H1 (cell line): Measurements from ENCODE around the gene IGFBP4. TPM values are rescaled to one million over a fixed set of nuclear protein-coding genes. Genes with fewer than 3 reads are reported as not detected.

ENCODE experiments used
- CTCF ChIA-PET: fragments of 300-600 bp; sonication (Branson Sonifier 250); formaldehyde crosslinking; loops from one replicate; lab custom pipeline; 2021; ENCODE audit not compliant: partially characterized antibody; lab: Charles Lee
- POLR2A ChIA-PET: fragments of 300-600 bp; sonication (Branson Sonifier 250); formaldehyde crosslinking; loops from one replicate; lab custom pipeline; 2021; ENCODE audit warnings: inconsistent platforms; ENCODE audit not compliant: partially characterized antibody; lab: Charles Lee
- DNase-seq, 2 experiments: peaks; one replicate each; pipeline versions ENCODE4 v3.0.0 to v3.0.0-alpha.2; 2010 to 2022; ENCODE audit warnings: low spot score in 2 of 2, low read depth in 1 of 2, mixed read lengths in 1 of 2
- FAIRE-seq: peaks from 2 replicates; lab custom pipeline; 2011; peaks lifted over from hg19 to GRCh38; lab: Jason Lieb, UNC
- H2AFZ ChIP-seq: 2 replicates; pipeline ENCODE4 v1.8.1; 2012; ENCODE audit warnings: low read length, inconsistent platforms
- H2AK5ac ChIP-seq: 2 replicates; pipeline ENCODE4 v1.6.1; 2013; ENCODE audit warnings: low read depth, low read length
- H2BK120ac ChIP-seq: replicated peaks from 2 replicates; pipeline ENCODE3; 2013; ENCODE audit warnings: low read depth, low read length, inconsistent platforms
- H2BK12ac ChIP-seq: 2 replicates; pipeline ENCODE4 v1.6.1; 2013; ENCODE audit warnings: low read depth, low read length
- H2BK15ac ChIP-seq: 2 replicates; pipeline ENCODE4 v1.6.1; 2013; ENCODE audit warnings: low read length
- H2BK20ac ChIP-seq: 2 replicates; pipeline ENCODE4 v1.6.1; 2013; ENCODE audit warnings: low read length
- H2BK5ac ChIP-seq: 2 replicates; pipeline ENCODE4 v1.6.1; 2013; ENCODE audit warnings: low read depth, low read length
- H3K14ac ChIP-seq: 2 replicates; pipeline ENCODE4 v1.6.1; 2013; ENCODE audit warnings: inconsistent platforms; ENCODE audit not compliant: insufficient read length
- H3K18ac ChIP-seq: 2 replicates; pipeline ENCODE4 v1.6.1; 2013; ENCODE audit warnings: low read length; ENCODE audit errors: extremely low read depth
- H3K23ac ChIP-seq: 2 replicates; pipeline ENCODE4 v1.6.1; 2013; ENCODE audit warnings: inconsistent platforms; ENCODE audit not compliant: insufficient read length
- H3K23me2 ChIP-seq: 2 replicates; pipeline ENCODE4 v1.6.1; 2013; ENCODE audit warnings: low read depth, low read length
- H3K27ac ChIP-seq: 2 replicates; pipeline ENCODE4 v1.6.1; 2011; ENCODE audit warnings: low read depth, low read length, inconsistent platforms
- H3K27me3 ChIP-seq, 4 experiments: replicated peaks in 1 of 4; 1 replicate in 1 of 4; 2 replicates in 3 of 4; pipeline versions ENCODE4 v1.6.1 to v1.8.1; 2011 to 2013; ENCODE audit warnings: low read length in 3 of 4, mild to moderate bottlenecking in 3 of 4, inconsistent platforms in 2 of 4, mixed read lengths in 2 of 4, moderate library complexity in 1 of 4; ENCODE audit not compliant: control insufficient read depth in 3 of 4, insufficient read depth in 3 of 4; ENCODE audit errors: extremely low read depth in 1 of 4
- H3K36me3 ChIP-seq, 4 experiments: 2 replicates each; pipeline versions ENCODE4 v1.6.1 to v1.8.1; 2011 to 2013; ENCODE audit warnings: mild to moderate bottlenecking in 4 of 4, low read length in 3 of 4, moderate library complexity in 2 of 4, control low read depth in 1 of 4, inconsistent platforms in 1 of 4; ENCODE audit not compliant: insufficient read depth in 4 of 4, control insufficient read depth in 2 of 4
- H3K4ac ChIP-seq: replicated peaks from 2 replicates; pipeline ENCODE3; 2013; ENCODE audit warnings: low read length, low read depth, mixed read lengths, inconsistent platforms; ENCODE audit not compliant: insufficient read length
- H3K4me1 ChIP-seq, 4 experiments: replicated peaks in 1 of 4; 1 replicate in 1 of 4; 2 replicates in 3 of 4; pipeline versions ENCODE4 v1.6.1 to v1.8.1; 2011 to 2013; ENCODE audit warnings: low read length in 3 of 4, inconsistent platforms in 2 of 4, mixed read lengths in 1 of 4; ENCODE audit not compliant: insufficient read depth in 4 of 4, control insufficient read depth in 3 of 4
- H3K4me2 ChIP-seq, 2 experiments: 2 replicates each; pipeline versions ENCODE4 v1.6.1 to v1.8.1; 2011 to 2013; ENCODE audit warnings: low read depth in 2 of 2, low read length in 2 of 2, control low read depth in 1 of 2, inconsistent platforms in 1 of 2, mild to moderate bottlenecking in 1 of 2; ENCODE audit not compliant: insufficient read depth in 1 of 2
- H3K4me3 ChIP-seq, 4 experiments: fragments of 200-600, 300-600 bp in 1 of 4; sonication (generic), shearing (Covaris generic), sonication (Bioruptor Twin) in 1 of 4; 2 replicates each; pipeline versions ENCODE4 v1.5.1 to v1.8.1; 2011 to 2016; ENCODE audit warnings: low read length in 4 of 4, low read depth in 3 of 4, control low read depth in 2 of 4, inconsistent platforms in 2 of 4, mild to moderate bottlenecking in 2 of 4, mixed read lengths in 1 of 4, moderate library complexity in 1 of 4; ENCODE audit not compliant: insufficient read depth in 2 of 4; ENCODE audit errors: extremely low read depth in 1 of 4
- H3K56ac ChIP-seq: replicated peaks from 2 replicates; pipeline ENCODE3; 2013; ENCODE audit warnings: low read depth, mild to moderate bottlenecking, mixed read lengths, low read length, inconsistent platforms; ENCODE audit not compliant: insufficient read length
- H3K79me1 ChIP-seq: 2 replicates; pipeline ENCODE4 v1.6.1; 2013; ENCODE audit warnings: low read depth, low read length, control low read depth
- H3K79me2 ChIP-seq, 2 experiments: 2 replicates each; pipeline versions ENCODE4 v1.6.1 to v1.8.1; 2012 to 2013; ENCODE audit warnings: low read length in 2 of 2, mild to moderate bottlenecking in 2 of 2, inconsistent platforms in 1 of 2; ENCODE audit not compliant: insufficient read depth in 2 of 2, control insufficient read depth in 1 of 2
- H3K9ac ChIP-seq, 4 experiments: replicated peaks in 1 of 4; 1 replicate in 1 of 4; 2 replicates in 3 of 4; pipeline versions ENCODE4 v1.6.1 to v1.8.1; 2011 to 2013; ENCODE audit warnings: low read depth in 3 of 4, low read length in 3 of 4, control low read depth in 2 of 4, mild to moderate bottlenecking in 2 of 4, moderate library complexity in 2 of 4, inconsistent platforms in 1 of 4; ENCODE audit errors: extremely low read depth in 1 of 4
- H3K9me3 ChIP-seq, 2 experiments: 2 replicates each; pipeline versions ENCODE4 v1.6.1 to v1.8.1; 2012 to 2013; ENCODE audit warnings: mild to moderate bottlenecking in 2 of 2, moderate library complexity in 2 of 2, control low read depth in 1 of 2, inconsistent platforms in 1 of 2, low read depth in 1 of 2, low read length in 1 of 2, mixed read lengths in 1 of 2; ENCODE audit not compliant: insufficient read depth in 2 of 2
- H4K20me1 ChIP-seq, 2 experiments: replicated peaks in 1 of 2; 2 replicates each; pipeline versions ENCODE3 to v1.8.1; 2011 to 2013; ENCODE audit warnings: inconsistent platforms in 2 of 2, low read length in 2 of 2, mild to moderate bottlenecking in 1 of 2; ENCODE audit not compliant: insufficient read depth in 2 of 2, control insufficient read depth in 1 of 2
- H4K5ac ChIP-seq: 2 replicates; pipeline ENCODE4 v1.6.1; 2013; ENCODE audit warnings: low read length, low read depth, mixed read lengths, inconsistent platforms; ENCODE audit not compliant: insufficient read length
- H4K8ac ChIP-seq: 2 replicates; pipeline ENCODE4 v1.8.0; 2013; ENCODE audit warnings: mild to moderate bottlenecking, moderate library complexity, low read length, inconsistent platforms; ENCODE audit not compliant: insufficient read depth; ENCODE audit errors: extremely low read depth
- H4K91ac ChIP-seq: replicated peaks from 2 replicates; pipeline ENCODE3; 2013; ENCODE audit warnings: low read length, mixed read lengths, inconsistent platforms; ENCODE audit not compliant: insufficient read length
- NRF1 ChIP-seq: IDR thresholded peaks from 2 replicates; pipeline ENCODE4 v1.6.1; 2011; ENCODE audit warnings: mild to moderate bottlenecking, low read depth, low read length, improper control_type of control experiment
- SIX5 ChIP-seq: IDR thresholded peaks from 2 replicates; pipeline ENCODE4 v1.6.1; 2011; ENCODE audit warnings: mild to moderate bottlenecking, low read depth, low read length
- WGBS, 2 experiments: shearing (Covaris generic) in 1 of 2; methylation state at CpG; one replicate each; pipeline versions ENCODE4 v1.1.6 to v1.1.7; 2013 to 2015; ENCODE audit warnings: low lambda C conversion rate in 2 of 2, mixed read lengths in 2 of 2, inconsistent platforms in 1 of 2, low coverage in 1 of 2, missing lambda C conversion rate in 1 of 2; ENCODE audit not compliant: insufficient replicate concordance in 2 of 2, insufficient coverage in 1 of 2, insufficient read length in 1 of 2; ENCODE audit errors: extremely low coverage in 1 of 2, missing lambda C conversion rate in 1 of 2; 5-methylcytosine and 5-hydroxymethylcytosine counted together
- polyA plus RNA-seq, 7 experiments: library from polyadenylated mRNA; depleted of rRNA in 3 of 7; stranded (reverse) in 5 of 7; unstranded in 2 of 7; fragments of >200 nt in 5 of 7; fragments of 200-250 nt in 2 of 7; gene quantifications; 1 replicate in 5 of 7; 2 replicates in 1 of 7; 4 replicates in 1 of 7; pipeline versions ENCODE4 v1.2.1 to v1.2.3, GENCODE V29; 2011 to 2013; ENCODE audit warnings: missing spikeins in 2 of 7, mixed read lengths in 2 of 7
- total RNA-seq: library from RNA; stranded (reverse); fragmentation: NEBNext Ultra II Directional; extraction: Animal tissue kit (Norgen Biotek cat#: 25700); gene quantifications from 2 replicates; pipeline ENCODE4 v1.2.1, GENCODE V29; 2021

IGFBP4 gene
- total and polyA plus RNA-seq, 2 of the 8 experiments (the other 6 are each of a cell fraction or from before 2014, with no cell fraction given): 85.5 to 105 TPM

DNA sequence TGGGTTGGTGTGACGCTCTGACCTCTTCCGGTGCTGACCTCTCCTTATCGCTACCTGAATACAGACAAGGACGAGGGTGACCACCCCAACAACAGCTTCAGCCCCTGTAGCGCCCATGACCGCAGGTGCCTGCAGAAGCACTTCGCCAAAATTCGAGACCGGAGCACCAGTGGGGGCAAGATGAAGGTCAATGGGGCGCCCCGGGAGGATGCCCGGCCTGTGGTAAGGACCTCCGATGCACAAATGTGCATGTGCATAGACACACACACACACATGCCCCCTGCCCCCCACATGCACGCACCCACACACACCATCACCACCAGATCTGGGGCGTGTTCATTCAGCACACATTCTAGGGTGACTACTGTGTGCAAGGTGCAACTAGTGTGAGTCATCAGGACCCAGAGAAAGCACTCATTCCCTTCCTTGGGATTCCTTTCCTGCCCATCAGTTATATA, 9.7 kb downstream of the IGFBP4 start:
- FAIRE-seq (no peak), DNase-seq (no peak)
- Histone ChIP-seq H3K9ac (no peak overlapping the region), H3K27me3 (no peaks in the 10 kb centered on the region), H3K79me1 (peaks cover under 1% of the 10 kb centered on the region), H2BK120ac (no peak overlapping the region), H2BK5ac (no peak overlapping the region), H2BK20ac (no peak overlapping the region), H3K79me2 (peaks cover 0 to 22% of the 10 kb centered on the region in 2 experiments; a peak in 3 of 4 replicates), H4K20me1 (peaks cover 0 to 2% of the 10 kb centered on the region in 2 experiments), H3K4ac (no peak overlapping the region), H3K4me1 (peaks cover 0 to 11% (median 4%) of the 10 kb centered on the region in 4 experiments; a peak in 6 of 7 replicates), H3K9me3 (no peaks in the 10 kb centered on the region), H2AK5ac (no peak overlapping the region), H3K27ac (no peak overlapping the region), H3K4me3 (no peak overlapping the region), H2BK15ac (no peak overlapping the region), H4K5ac (no peak overlapping the region), H3K23ac (no peak overlapping the region), H3K56ac (no peak overlapping the region), H3K14ac (no peak overlapping the region), H3K23me2 (no peaks in the 10 kb centered on the region), H4K91ac (no peak overlapping the region), H3K18ac (no peak overlapping the region), H2BK12ac (no peak overlapping the region), H3K36me3 (peaks cover 6 to 26% (median 10%) of the 10 kb centered on the region in 4 experiments; a peak in 7 of 8 replicates), H3K4me2 (no peak overlapping the region), H4K8ac (no peak overlapping the region), H2AFZ (no peak overlapping the region)
- ChIA-PET POLR2A (interaction anchor here (1.9 kb wide), 1 partner anchor 9 kb away, joined by 5 read pairs; no protein-coding TSS in a partner anchor), CTCF (interaction anchor here (0.7 to 34.1 kb wide), 7 partner anchors 4 to 255 kb away, joined by 3 to 739 read pairs (median 5); partner anchors contain the start of gene IGFBP4)
- WGBS, 2 experiments: 96% methylated on average over 15 of the region's 15 CpGs; no CpG with 5 or more reads in 1 of the 2 experiments
- no peak for TF ChIP-seq NRF1
- no peak for TF ChIP-seq SIX5
